Transverse colon (tissue), 4 donors: ENCODE data around the gene PHKG2. TPM values are rescaled to one million over a fixed set of nuclear protein-coding genes. Genes with fewer than 3 reads are reported as not detected.

ENCODE experiments used
- DNase-seq: peaks from one replicate; pipeline ENCODE4 v3.0.0-alpha.2; 2019
- H3K27ac ChIP-seq, 4 donors: fragments of 200-600 bp; sonication (generic); 2 replicates each; pipeline ENCODE4 v1.5.1; 2016 to 2018; ENCODE audit warnings: inconsistent platforms in 4 of 4
- H3K27me3 ChIP-seq: fragments of 200-600 bp; sonication (generic); 2 replicates; pipeline ENCODE4 v1.5.1; 2017; ENCODE audit warnings: inconsistent platforms
- H3K36me3 ChIP-seq, 4 donors: fragments of 200-600 bp; sonication (generic); 2 replicates each; pipeline ENCODE4 v1.5.1; 2017 to 2019; ENCODE audit warnings: inconsistent platforms in 4 of 4
- H3K4me1 ChIP-seq, 4 donors: fragments of 200-600 bp; sonication (generic); 2 replicates each; pipeline ENCODE4 v1.5.1; 2017 to 2020; ENCODE audit warnings: inconsistent platforms in 4 of 4
- H3K4me3 ChIP-seq, 4 donors: fragments of 200-600 bp; sonication (generic); 1 replicate in 1 of 4; 2 replicates in 3 of 4; pipeline versions ENCODE4 v1.5.1 to v1.6.1; 2017 to 2019; ENCODE audit warnings: inconsistent platforms in 4 of 4
- H3K9me3 ChIP-seq, 2 donors: fragments of 200-600 bp; sonication (generic); 2 replicates each; pipeline ENCODE4 v1.5.1; 2017 to 2019; ENCODE audit warnings: inconsistent platforms in 2 of 2
- CTCF ChIP-seq, 5 experiments: fragments of 200-600 bp in 3 of 5; fragments of 450-650 bp in 2 of 5; sonication (generic) in 3 of 5; IDR thresholded peaks; 1 replicate in 2 of 5; 2 replicates in 3 of 5; pipeline ENCODE4 v1.5.1; 2016 to 2017; ENCODE audit warnings: antibody characterized with exemption in 5 of 5, inconsistent platforms in 3 of 5, mild to moderate bottlenecking in 2 of 5, moderate library complexity in 1 of 5
- EP300 ChIP-seq: sonication (generic); formaldehyde crosslinking; IDR thresholded peaks from one replicate; pipeline ENCODE4 v1.6.1; 2017; ENCODE audit warnings: antibody characterized with exemption, low read depth
- POLR2A ChIP-seq: fragments of 450-650 bp; IDR thresholded peaks from one replicate; pipeline ENCODE4 v1.6.1; 2016; ENCODE audit warnings: antibody characterized with exemption, mild to moderate bottlenecking, moderate library complexity
- POLR2AphosphoS5 ChIP-seq, 3 donors: sonication (generic); formaldehyde crosslinking; IDR thresholded peaks; one replicate each; pipeline ENCODE4 v1.6.1; 2016; ENCODE audit warnings: antibody characterized with exemption in 3 of 3
- WGBS, 2 donors: methylation state at CpG; one replicate each; pipeline ENCODE4 v1.1.5; 2018; ENCODE audit warnings: low coverage in 1 of 2; 5-methylcytosine and 5-hydroxymethylcytosine counted together
- in situ Hi-C, 4 donors: fragments of 200-750 bp; cut with MboI; loops; one replicate each; pipeline versions ENCODE4 v1.15.0 to v1.15.1; 2017; ENCODE audit warnings: low sequenced_read_pairs in 3 of 4, low pct_ligation_motif_present in 1 of 4, low pct_unique_long_range_greater_than_20kb in 1 of 4
- intact Hi-C: fragments of 100-400 bp; cut with DNase I; formaldehyde crosslinking; loops from one replicate; pipeline ENCODE4 v1.15.1; 2023; ENCODE audit warnings: low total_unique reads
- total RNA-seq, 4 donors: library from RNA; depleted of rRNA; stranded (reverse); fragments of >200 nt; gene quantifications; one replicate each; pipeline ENCODE4 v1.1.0, GENCODE V29; 2016

Gene PHKG2
- total RNA-seq, 4 donors from 2014 or later: 41.1 to 152 (median 66.4) TPM

GRCh38 chr16:30782486-30783279, 34.5 kb downstream of the PHKG2 start:
- peaks cover 6 to 15% (median 9%) of the 10 kb centered on the region in 4 donors for H3K4me1 ChIP-seq
- H3K27ac ChIP-seq: no peak overlapping the region
- WGBS, 2 donors: 94 to 95% methylated on average over 25 to 51 of the region's 63 CpGs
- no peaks in the 10 kb centered on the region for H3K27me3 ChIP-seq
- in situ Hi-C loops (no loop called here), intact Hi-C loops (no loop called here)
- peaks cover 0 to 18% (median 0%) of the 10 kb centered on the region in 4 donors for H3K36me3 ChIP-seq
- no peak for TF ChIP-seq CTCF (IDR thresholded peaks at IDR 0.05)
- no peak for TF ChIP-seq POLR2AphosphoS5 (IDR thresholded peaks at IDR 0.05)
- TF ChIP-seq EP300: no peak
- no peak for TF ChIP-seq POLR2A
- H3K9me3 ChIP-seq: no peaks in the 10 kb centered on the region
- DNase-seq: no peak
- H3K4me3 ChIP-seq: no peak overlapping the region

- TF ChIP-seq POLR2A: no peak
- no peak for TF ChIP-seq POLR2AphosphoS5 (IDR thresholded peaks at IDR 0.05)
- TF ChIP-seq CTCF (IDR thresholded peaks at IDR 0.05): no peak
- no peak for TF ChIP-seq EP300
- Histone ChIP-seq H3K9me3 (no peaks in the 10 kb centered on the region), H3K36me3 (peaks cover 0 to 18% (median 0%) of the 10 kb centered on the region in 4 donors), H3K4me3 (no peak overlapping the region), H3K27me3 (no peaks in the 10 kb centered on the region), H3K27ac (no peak overlapping the region), H3K4me1 (peaks cover 8 to 20% (median 12%) of the 10 kb centered on the region in 4 donors)
- in situ Hi-C loops (no loop called here), intact Hi-C loops (no loop called here)
- no peak for DNase-seq
- WGBS, 2 donors: 96% methylated on average over 50 of the region's 57 CpGs; no CpG with 5 or more reads in 1 of the 2 donors
Measured at GRCh38 chr16:30783280-30784109, 35.3 kb downstream of the PHKG2 start.

- Histone ChIP-seq H3K36me3 (peaks cover 0 to 18% (median 0%) of the 10 kb centered on the region in 4 donors), H3K9me3 (no peaks in the 10 kb centered on the region), H3K27me3 (no peaks in the 10 kb centered on the region), H3K4me3 (no peak overlapping the region), H3K27ac (no peak overlapping the region), H3K4me1 (peaks cover 8 to 21% (median 12%) of the 10 kb centered on the region in 4 donors)
- intact Hi-C loops (no loop called here), in situ Hi-C loops (no loop called here)
- no peak for TF ChIP-seq POLR2A
- TF ChIP-seq CTCF (IDR thresholded peaks at IDR 0.05): no peak
- TF ChIP-seq EP300: no peak
- TF ChIP-seq POLR2AphosphoS5 (IDR thresholded peaks at IDR 0.05): no peak
- DNase-seq: no peak
- WGBS, 2 donors: 84% methylated on average over 18 of the region's 18 CpGs; no CpG with 5 or more reads in 1 of the 2 donors
Measured at GRCh38 chr16:30784215-30784614, 36.0 kb downstream of the PHKG2 start.
